GM13977 (cell line): Measurements from ENCODE around the gene ADTRP.
"Not testable (repeated sequence)": the region's sequence is repeated elsewhere in the genome, so short reads cannot be mapped to it uniquely, and the experiment has no call there.

Experiments used
- DNase-seq: peaks from one replicate; pipeline ENCODE4 v3.0.0; 2012; ENCODE audit warnings: low spot score
- CTCF ChIP-seq: IDR thresholded peaks from 2 replicates; pipeline ENCODE4 v1.5.1; 2012; ENCODE audit warnings: mild to moderate bottlenecking, control low read depth; ENCODE audit not compliant: insufficient read depth; ENCODE audit errors: extremely low read depth, missing control alignments
- in situ Hi-C: fragments of 300-500 bp; cut with MboI; formaldehyde crosslinking; loops from one replicate; pipeline ENCODE4 v1.12.0; 2022; ENCODE audit warnings: low sequenced_read_pairs, low pct_unique_long_range_greater_than_20kb, mixed read lengths, inconsistent platforms; ENCODE audit not compliant: unreplicated experiment

Gene ADTRP

GRCh38 chr6:11701573-11701972, 77.0 kb downstream of the ADTRP start:
- no peak for TF ChIP-seq CTCF
- no peak for DNase-seq
- in situ Hi-C loops: no loop called here

GRCh38 chr6:11700118-11700718, 78.4 kb downstream of the ADTRP start:
- no peak for DNase-seq
- in situ Hi-C loops: no loop called here
- peak; percentile 56 for TF ChIP-seq CTCF

GRCh38 chr6:11699576-11699975, 79.0 kb downstream of the ADTRP start:
- no peak for TF ChIP-seq CTCF
- no peak for DNase-seq
- in situ Hi-C loops: no loop called here

DNA sequence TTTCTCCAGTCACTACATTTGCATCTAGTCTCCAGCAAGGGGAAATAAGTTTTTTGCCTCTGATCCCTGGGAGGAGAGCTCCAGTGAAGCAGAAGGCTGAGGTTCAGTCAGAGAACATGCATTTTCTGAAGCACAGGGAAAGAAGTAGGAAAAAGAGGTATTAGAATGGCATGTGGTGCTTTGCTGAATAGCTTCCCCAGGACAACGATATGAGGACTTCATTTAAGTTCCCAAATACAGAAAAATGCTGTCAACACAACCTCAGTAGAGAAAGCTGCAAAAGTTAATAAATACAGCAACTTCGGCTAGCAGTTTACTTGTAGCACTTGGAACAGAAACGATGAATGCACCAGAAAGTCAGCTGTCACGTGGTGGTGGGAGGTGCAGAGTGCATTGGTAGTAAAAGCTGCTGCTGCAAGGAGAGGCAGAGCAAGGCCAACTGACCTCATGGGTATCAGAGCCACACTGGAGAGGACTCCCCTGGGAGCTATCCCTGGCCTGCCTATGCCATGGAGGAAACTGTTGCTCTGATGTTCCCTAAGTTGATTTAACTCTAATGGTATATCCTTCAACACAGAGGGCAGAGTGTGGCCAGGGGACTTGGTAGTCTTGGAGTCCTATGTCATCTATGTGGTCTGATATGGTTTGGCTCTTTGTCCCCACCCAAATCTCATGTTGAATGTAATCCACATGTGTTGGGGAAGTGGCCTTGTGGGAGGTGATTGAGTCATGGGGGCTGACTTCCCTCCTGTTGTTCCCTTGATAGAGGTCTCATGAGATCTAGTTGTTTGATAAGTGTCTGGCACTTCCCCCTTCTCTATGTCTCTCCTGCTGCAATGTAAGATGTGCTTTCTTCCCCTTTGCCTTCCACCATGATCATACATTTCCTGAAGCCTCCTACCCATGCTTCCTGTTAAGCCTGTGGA, 85.9 kb downstream of the ADTRP start:
- TF ChIP-seq CTCF: no peak
- DNase-seq: no peak
- in situ Hi-C loops: no loop called here

DNA sequence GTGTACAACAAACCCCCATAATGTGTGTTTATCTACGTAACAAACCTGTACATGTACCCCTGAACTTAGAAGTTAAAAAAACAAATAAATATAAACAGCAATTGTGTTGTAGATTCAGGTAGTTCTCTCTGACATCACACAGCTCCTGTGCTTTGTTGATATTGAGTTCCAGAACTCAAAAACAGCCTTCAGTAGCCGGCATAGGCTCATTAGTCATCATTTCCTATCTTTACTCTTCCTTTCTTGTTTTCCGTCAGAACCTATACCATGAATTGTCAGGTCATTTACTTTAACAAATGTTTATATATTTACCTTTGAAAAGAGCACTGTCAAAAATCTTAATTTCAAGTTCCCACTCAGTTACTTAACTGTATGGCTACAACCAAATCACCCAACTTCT, 88.8 kb downstream of the ADTRP start:
- DNase-seq: no peak
- in situ Hi-C loops: no loop called here
- TF ChIP-seq CTCF: no peak

GRCh38 chr6:11689400-11689799, 89.2 kb downstream of the ADTRP start:
- DNase-seq, in situ Hi-C loops: not testable (repeated sequence)

DNA sequence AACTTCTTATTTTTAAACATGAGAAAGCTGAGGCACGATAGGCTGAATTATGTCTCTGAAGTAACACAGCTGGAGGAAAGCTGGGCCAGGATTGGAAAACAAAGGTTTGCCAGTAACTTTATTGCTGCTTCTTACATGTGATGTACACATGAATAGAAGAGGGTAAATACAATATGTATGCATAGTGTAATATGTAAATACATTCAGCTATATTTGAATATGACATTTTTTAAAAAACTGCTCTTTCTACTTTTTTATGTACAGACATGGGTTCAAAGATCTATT, 90.2 kb downstream of the ADTRP start:
- TF ChIP-seq CTCF: no peak
- no peak for DNase-seq
- in situ Hi-C loops: no loop called here
